GM21381 (cell line): ENCODE data around the gene INPP5A.

Experiments
- ATAC-seq: cut with Tn5 transposase; IDR thresholded peaks from one replicate; pipeline ENCODE4 v1.9.1; 2021; ENCODE audit warnings: mild to moderate bottlenecking, moderate library complexity; ENCODE audit not compliant: unreplicated experiment

Gene INPP5A

DNA sequence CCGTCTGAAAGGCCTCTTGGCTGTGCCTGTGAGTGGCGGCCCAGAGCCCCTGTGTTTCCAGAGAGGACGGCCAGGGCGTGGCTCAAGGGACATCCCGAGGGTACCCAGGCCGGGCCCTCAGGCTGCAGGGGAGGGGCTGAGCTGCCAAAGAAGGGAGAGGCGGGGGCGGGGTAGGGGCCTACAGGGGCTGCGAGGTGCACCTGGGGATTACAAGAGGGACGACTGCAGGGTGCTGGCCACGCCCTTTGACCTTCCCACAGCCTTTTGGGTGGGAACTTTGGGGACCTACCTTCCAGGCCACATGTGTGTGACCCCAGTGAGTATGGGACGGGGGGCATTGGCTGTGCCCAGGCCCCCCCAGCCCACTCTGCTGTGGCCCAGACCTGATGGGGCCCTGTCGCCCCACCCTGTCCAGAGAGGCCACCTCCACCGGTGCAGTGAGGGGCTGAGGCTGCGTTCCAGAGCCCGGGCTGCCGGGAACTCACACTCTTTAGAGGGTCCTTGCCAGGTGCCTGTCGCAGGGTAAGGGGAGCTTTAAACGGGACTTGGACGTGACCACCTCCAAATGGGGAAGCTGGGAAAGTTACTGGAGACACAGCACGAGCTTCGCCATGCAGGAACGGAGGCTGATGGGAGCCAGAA lies 267.3 kb downstream of the INPP5A start:
- no peak for ATAC-seq

DNA sequence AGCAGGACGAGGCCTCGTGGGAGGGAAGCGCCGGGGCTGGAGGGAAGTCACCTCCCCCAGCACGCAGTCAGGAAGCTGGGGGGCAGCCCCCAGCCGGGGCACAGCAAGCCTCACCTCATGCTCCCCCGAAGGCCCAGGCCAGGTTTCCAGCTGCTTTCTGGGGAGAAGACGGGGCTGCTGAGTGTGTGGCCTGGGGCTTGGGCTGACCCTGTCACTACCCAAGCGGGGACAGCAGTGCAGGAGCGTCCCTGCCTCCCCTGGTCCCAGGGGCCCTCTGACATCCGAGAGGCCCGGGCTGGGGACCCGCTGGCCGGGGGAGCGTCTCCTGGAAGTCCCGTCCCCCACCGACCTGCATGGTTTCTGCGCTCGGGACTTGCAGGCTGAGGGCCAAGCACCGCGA lies 268.0 kb downstream of the INPP5A start:
- ATAC-seq = no peak

DNA sequence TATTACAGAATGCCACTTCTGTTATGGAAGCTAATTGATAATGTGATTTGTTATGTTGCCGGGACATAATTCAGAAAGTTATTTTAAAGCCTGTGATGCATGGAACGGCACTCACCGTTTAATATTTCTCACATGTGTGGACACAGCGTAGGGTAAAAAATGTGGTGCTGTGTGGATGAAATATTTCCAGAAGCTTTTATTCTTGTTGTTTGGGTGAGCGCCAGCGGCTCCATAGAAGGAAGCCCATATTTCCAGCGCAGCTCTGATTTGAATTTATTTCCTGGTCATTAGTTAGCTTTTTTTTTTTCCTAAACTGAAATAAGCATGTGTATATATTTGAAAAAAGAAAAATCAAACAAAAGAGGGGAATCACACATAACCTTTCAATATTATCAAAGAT lies 268.5 kb downstream of the INPP5A start:
- no peak for ATAC-seq

DNA sequence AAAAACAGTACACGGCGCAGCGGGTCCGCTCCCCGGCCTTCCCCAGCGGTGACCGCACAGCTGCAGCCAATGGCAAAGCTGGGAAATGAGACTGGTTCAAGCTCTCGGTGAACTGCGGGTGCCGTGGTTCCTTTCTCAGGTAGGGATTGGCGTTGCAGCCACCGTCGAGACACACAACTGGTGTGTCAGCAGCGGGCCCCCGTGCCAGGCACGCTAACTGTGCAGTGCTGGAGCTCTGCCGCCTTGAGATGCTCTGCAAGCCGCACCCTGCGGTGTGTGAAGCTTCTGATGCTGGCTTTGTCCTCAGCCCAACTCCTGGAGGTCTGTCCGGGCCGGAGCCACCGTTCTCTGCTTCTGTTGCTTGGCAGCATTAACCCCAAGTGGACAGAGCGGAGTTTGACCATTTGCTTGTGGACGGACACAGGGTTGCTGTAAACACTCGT lies 269.0 kb downstream of the INPP5A start:
- no peak for ATAC-seq

DNA sequence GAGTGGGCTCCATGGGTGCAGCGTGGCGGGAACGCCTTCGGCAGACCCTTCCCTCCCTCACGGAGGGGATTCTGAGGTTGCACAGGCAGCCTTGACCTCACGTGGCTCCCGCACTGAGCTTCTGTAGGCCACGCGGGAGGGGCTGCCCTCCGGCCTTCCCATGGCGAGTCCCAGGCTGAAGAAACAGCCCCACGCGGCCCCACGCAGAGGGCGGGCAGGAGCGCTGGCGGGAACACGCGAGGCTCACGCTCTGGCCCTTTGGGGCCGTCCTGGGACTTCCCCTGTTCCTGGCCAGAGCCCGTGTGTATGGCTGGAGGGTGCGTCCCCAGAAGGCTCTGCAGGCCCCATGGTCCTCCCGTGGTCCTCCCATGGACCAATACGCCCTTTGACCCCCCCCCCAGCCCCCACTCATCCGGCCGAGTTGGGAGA lies 270.0 kb downstream of the INPP5A start:
- no peak for ATAC-seq

DNA sequence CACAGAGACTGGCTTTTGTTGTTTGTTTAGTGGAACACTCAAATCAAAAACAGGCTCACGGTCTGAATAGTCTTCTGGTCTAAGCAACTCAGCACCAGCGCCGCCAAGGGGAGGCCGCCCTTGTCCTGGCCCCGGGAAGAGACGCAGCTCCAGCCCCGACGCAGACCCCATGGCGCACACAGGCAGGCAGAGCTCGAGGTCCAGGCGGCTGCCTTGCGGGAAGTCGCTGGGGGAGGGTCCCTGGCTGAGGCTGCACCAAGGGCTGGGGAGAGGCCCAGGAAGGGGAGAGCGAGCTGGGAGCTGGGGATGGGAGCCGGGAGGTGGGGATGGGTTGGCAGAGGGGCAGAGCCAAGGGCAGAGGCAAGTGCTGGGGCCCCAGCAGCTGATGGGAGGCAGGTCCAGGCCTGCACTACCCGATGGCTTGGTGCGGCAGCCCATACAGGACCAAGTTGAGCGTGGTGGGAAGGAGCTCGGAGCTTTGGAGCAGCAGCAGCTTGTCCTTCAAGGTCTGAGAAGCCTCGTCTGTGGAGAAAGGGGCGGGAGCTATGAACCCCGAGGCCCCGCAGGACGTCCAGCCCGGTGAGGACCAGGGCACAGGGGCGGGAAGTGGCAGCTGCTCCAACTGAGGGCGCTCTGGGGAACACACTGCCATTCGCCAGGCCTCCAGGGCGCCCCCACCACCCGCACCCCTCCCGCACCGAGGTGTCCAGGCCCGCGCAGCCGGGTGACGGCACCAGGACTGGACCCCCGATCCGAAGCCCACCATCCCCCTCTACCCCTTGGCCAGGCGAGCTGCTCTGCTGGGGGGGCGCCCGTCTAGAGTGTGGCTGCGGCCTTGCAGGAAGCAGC lies 271.0 kb downstream of the INPP5A start:
- ATAC-seq = no peak

DNA sequence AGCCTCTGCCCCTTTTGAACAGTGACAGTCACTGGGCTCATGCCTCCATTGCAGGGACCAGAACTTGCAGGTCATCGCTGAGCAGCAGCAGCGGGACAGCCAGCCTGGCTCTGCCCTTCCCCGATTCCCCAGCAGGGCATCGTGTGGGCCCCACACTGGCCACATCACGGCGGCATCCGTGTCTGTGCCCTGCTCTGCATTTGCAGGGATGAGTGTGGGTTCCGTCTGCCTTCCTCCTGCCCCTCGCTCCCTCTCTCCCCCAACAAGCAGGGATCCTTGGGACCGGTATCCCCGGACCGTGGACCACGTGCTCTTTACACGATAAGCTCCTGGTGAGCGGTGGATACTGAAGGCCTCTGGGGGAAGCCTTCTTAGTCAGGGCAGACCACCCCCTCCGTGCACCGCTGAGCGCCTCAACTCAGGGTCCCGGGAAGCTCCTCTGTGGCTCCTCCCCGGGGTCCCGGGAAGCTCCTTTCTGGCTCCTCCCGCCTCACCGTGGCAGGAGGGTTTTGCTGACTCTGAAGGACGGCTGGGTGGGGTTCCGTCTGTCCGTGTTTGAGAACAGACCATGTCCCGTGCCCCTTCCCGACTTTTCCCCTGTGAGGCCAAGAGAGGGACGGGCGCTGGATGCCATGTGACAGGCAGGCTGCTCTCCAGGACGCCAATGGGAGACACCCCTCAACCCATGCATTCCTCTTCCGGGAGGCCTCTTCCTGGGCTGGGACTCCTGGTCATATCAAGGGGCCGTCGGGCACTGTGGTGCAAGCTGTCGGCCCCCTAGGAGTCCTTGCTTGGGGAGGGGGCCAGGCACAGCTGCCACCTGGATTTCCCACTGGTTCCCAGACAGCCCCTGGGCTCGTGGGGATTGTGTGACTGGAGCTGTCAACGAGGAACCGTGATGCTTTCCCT lies 271.9 kb downstream of the INPP5A start:
- ATAC-seq = no peak

DNA sequence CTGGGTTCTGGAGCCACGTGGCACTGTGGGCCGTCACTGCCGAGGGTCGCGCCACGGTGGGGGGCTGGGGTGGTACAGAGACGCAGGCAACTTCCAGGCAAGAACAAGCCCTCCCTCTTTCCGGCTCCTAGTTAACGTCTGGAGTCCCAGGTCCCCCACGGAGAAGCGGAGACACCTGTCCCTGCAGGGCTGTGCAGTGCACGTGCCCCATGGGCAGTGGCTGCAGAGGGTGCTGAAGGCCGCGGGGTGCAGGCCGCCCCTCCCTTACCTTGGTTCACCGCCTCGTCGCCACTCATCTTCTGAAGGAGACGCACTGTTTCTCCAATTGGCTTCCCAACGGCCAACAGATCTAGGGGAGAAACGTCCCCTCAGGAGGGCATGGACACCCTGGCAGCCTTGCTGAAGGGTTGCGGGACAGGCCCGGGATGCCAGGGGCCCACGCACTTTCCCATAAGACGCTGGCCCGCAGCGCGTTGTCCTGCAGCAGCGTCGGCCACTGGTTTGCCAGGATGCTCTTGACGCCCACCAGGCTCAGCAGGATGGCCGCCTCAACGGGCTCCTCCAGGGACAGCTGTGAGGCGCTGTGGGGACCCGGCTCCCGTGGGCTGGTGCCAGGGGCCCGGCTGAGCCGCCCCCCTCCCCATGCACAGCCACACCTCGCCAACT lies 272.7 kb downstream of the INPP5A start:
- ATAC-seq = no peak

DNA sequence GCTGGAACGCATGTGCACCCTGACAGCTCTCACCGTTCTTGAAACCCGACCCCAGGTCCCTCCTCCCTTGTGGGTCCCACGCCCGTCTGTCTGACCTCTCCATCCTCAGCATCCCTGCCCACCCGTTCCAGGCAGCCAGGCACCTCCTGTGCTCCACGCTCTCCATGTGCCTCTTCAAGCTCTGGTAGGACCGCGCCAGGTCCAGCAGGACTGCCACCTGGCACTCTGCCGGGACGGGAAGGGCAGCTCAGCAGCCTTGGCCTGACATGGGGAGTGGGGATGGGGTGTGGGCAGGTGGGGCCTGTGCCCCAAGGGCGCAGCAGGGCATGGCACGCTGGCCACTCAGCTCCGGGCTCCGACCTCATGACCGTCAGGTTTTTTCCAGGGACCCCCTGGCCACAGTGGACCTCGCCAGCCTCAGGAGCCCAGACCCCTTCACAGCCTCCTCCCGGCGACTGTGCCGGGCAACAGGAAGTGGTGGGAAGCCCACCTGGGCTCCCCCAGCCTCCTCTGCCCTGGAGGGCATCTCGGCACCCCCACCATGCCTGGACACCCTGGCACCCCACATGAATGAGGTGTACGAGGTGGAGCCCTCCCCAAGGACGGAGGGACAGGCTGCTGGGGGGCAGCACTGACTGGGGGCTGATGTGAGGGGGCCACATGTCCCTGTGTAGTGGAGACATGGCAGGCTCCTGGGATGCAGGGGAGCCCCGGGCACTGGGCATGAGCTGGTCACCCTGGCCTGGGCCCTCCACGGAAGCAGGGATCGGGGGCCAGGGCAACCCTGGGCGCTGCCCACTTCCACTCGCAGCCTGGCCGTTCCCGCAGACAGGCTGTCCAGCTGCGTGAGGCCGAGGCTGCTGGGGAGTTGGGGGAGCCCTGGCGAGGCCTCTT lies 273.5 kb downstream of the INPP5A start:
- no peak for ATAC-seq

DNA sequence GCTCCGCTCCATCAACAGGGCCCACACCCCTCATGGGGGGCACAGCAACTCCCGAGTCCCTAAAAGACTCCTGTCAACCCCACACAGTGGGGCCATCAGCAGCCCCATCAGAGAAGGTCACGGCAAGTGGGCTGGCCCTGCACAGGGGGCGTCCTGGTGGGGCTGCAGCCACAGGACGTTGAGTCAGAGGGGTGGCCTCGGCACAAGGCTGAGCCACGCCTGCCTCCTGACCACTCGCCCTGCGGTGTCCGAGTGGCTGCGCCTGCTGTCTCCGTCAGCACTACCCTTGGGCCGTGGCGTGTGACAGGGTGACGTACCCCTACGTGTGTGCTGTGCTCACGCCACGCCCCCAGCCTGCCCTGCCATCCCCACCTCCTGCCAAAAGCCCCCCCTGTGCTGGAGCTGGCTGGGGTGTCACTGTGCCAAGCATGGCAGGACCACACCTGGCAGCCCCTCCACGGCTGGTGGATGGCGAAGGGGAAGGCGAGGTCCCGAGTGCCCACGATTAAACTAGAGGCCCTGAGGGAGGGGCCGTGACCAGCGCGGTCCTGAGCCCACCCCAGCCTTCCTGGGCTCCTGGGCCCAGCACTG lies 274.4 kb downstream of the INPP5A start:
- no peak for ATAC-seq

DNA sequence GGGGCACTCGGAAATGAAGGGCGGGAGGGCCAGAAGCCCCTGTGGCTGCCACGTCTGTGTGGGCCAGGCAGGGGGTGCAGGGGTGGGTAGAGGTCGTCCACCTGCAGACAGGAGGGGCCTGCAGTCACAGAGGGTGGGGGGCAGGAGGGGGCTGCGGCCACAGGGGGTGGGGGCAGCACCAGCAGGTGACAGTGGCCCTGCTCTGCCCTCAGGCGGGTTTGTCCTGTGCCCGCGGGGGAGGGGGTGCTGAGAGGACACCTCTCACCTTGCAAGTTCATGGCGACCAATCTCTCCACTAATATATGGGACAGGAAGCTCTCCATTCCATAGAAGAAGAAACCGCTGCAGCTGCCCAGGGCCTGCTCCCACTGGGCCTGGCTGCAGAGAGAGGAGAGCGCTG lies 274.9 kb downstream of the INPP5A start:
- no peak for ATAC-seq

DNA sequence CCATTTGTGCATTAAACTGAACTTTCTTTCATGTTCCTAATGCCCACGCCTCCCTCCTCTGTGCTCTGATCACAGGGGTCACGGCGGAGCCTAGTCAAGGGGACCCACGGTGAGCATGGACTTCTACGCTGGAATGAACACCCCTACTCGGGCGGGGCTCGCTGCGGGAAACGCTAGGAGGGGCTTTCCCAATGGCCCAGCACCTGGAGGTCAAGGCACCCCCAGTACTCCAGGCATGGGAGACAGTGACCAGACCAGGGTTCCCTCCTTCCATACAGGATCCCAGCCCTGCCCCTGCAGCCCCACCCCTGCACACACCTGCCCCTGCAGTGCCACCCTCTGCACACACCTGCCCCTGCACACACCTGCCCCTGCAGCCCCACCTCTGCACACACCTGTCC lies 275.4 kb downstream of the INPP5A start:
- ATAC-seq = no peak

DNA sequence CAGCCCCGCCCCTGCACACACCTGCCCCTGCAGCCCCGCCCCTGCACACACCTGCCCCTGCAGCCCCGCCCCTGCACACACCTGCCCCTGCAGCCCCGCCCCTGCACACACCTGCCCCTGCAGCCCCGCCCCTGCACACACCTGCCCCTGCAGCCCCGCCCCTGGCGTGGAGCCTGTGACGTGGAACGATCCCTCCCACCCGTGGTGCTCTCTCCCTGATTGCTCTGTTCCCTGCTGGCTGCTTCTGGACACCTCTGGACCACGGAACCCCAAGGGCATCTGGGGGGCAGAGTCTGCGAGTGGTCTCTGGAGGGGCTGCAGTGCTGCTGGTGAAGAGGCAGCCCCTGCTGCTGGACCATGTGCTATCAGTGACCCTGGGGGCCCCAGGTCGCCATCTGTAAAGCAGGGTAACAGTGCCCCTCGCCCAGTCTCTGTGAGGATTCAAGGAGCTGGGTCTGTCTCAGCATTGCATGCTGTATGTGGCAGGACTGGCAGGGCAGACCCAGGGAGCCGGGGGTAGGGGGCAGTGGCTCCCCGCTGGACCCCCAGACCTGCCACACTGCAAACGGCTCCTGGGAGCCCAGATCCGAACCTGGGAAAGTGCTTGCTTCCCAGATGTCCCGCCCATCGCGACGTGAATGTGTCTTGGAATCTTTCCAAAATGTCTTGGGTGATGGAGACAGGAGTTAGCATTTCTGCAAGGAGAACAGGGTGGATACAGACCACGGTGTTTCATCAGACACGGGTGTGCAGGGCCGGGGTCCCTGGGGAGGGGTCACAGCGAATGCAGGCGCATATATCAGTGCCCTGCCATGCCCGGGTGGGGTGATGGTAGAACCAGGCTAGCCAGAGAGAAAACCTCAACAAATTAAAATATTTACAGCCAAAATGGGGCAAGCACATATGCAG lies 276.2 kb downstream of the INPP5A start:
- no peak for ATAC-seq

DNA sequence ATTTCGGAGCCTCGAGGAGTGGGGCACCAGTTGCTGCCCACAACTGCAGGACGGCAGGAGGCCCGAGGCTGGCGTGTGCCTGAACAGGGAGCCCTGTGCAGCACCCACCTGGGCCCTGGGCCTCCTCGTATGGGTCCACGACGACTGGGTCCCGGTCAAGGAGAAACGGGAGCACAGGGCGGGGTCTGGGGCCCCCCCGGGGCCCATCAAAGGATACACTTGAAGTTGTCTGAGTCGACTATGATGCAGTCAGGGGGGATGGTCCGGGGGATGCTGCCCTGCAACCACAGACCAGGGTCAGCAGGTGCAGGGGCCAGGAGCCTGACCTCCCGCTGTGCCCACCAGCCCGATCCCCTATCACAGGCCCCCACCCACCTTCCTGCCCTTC lies 276.9 kb downstream of the INPP5A start:
- ATAC-seq = no peak

DNA sequence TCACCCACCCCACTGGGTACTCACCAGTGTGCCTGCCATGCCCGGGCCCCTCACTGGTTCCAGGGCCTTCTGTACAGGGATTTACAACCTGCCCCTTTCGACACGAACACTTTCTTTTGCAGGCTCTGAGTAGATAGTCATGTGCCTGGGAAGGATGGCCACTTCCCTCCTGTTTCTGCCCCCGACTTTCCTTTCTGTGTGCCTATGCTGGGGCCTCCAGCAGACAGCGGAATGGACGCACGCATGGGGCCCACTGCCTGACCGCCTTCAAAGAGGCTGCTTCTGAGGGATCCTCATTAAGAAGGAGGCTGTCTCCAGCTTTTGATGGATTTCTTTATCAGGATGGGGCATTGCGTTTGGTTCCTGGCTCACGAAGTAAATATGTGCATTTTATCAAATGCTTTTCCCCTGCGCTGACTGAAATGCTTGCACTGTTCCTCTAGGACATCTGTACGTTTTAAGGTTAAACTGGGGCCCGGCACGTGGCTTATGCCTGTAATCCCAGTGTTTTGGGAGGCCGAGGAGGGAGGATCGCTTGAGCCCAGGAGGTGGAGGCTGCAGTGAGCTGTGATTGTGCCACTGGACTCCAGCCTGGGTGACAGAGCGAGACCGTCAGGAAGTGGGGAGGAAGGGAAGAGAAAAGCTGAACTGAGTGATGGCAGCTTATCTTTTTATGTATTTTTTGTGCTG lies 277.7 kb downstream of the INPP5A start:
- ATAC-seq = no peak

DNA sequence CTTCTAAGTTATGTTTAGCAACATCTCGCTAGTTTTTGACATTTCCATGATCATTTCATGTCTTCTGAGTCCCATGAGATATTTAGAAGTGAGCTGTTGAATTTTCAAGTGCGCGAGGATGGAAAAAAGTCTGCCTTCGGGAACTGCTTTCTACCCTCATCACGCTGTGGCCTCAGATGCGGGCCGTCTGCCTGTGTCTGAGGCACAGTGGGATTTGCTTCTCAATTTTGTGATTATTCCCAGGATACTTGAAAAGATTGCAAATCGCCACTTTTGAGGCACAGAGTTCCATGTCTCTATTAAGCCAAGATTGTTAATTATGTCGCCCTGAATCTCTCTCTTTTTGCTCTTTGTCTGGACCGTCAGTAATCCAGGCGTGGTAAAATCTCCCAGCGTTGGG lies 279.1 kb downstream of the INPP5A start:
- no peak for ATAC-seq

DNA sequence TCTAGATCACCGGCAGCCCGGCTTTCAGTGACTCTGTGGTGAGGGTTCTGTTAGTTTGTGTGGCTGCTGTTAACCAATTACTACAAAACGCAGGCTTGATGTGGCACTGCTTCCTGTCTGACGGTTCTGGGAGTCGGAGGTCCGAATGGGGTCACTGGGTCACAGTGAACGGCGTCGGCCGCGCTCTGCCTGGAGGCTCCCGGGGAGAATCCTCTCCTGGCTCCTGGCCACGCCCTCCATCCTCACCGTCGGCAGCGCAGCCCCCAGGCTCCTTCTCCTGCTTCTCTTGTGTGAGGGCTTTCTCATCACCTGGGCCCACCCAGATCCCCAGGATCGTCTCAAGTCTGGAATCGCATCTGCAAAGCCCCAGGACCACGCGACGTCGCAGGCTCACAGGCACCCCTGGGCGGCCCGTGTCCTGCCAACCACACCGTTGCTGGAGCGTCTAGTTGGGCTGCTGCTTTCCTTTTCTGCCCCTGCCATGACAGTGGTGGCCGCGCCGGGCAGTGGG lies 280.2 kb downstream of the INPP5A start:
- no peak for ATAC-seq

DNA sequence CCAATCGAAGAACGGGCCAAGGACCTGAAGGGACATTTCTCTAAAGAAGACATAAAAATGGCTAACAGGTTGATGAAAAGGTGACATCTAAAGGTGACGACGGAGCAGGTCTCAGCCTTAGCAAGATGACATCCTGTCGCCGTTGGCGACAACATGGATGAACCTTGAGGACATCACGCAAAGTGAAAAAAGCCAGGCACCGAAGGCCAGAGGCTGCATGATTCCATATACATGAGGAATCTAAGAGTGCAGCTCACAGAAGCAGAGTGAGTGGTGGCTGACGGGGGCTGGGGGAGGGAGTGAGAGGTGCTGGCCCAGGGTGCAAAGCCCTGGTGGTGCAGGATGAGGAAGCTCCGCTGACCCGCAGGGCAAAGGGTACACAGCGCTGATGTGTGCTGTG lies 282.5 kb downstream of the INPP5A start:
- ATAC-seq = no peak
